H1 (cell line): ENCODE results near the gene APMAP. TPM values are rescaled to one million over a fixed set of nuclear protein-coding genes. Genes with fewer than 3 reads are reported as not detected.

Experiments
- CTCF ChIA-PET: fragments of 300-600 bp; sonication (Branson Sonifier 250); formaldehyde crosslinking; loops from one replicate; lab custom pipeline; 2021; ENCODE audit not compliant: partially characterized antibody; lab: Charles Lee
- POLR2A ChIA-PET: fragments of 300-600 bp; sonication (Branson Sonifier 250); formaldehyde crosslinking; loops from one replicate; lab custom pipeline; 2021; ENCODE audit warnings: inconsistent platforms; ENCODE audit not compliant: partially characterized antibody; lab: Charles Lee
- DNase-seq, 2 experiments: peaks; one replicate each; pipeline versions ENCODE4 v3.0.0 to v3.0.0-alpha.2; 2010 to 2022; ENCODE audit warnings: low spot score in 2 of 2, low read depth in 1 of 2, mixed read lengths in 1 of 2
- FAIRE-seq: peaks from 2 replicates; lab custom pipeline; 2011; peaks lifted over from hg19 to GRCh38; lab: Jason Lieb, UNC
- H2AFZ ChIP-seq: 2 replicates; pipeline ENCODE4 v1.8.1; 2012; ENCODE audit warnings: low read length, inconsistent platforms
- H2AK5ac ChIP-seq: 2 replicates; pipeline ENCODE4 v1.6.1; 2013; ENCODE audit warnings: low read depth, low read length
- H2BK120ac ChIP-seq: replicated peaks from 2 replicates; pipeline ENCODE3; 2013; ENCODE audit warnings: low read depth, low read length, inconsistent platforms
- H2BK12ac ChIP-seq: 2 replicates; pipeline ENCODE4 v1.6.1; 2013; ENCODE audit warnings: low read depth, low read length
- H2BK15ac ChIP-seq: 2 replicates; pipeline ENCODE4 v1.6.1; 2013; ENCODE audit warnings: low read length
- H2BK20ac ChIP-seq: 2 replicates; pipeline ENCODE4 v1.6.1; 2013; ENCODE audit warnings: low read length
- H2BK5ac ChIP-seq: 2 replicates; pipeline ENCODE4 v1.6.1; 2013; ENCODE audit warnings: low read depth, low read length
- H3K14ac ChIP-seq: 2 replicates; pipeline ENCODE4 v1.6.1; 2013; ENCODE audit warnings: inconsistent platforms; ENCODE audit not compliant: insufficient read length
- H3K18ac ChIP-seq: 2 replicates; pipeline ENCODE4 v1.6.1; 2013; ENCODE audit warnings: low read length; ENCODE audit errors: extremely low read depth
- H3K23ac ChIP-seq: 2 replicates; pipeline ENCODE4 v1.6.1; 2013; ENCODE audit warnings: inconsistent platforms; ENCODE audit not compliant: insufficient read length
- H3K23me2 ChIP-seq: 2 replicates; pipeline ENCODE4 v1.6.1; 2013; ENCODE audit warnings: low read depth, low read length
- H3K27ac ChIP-seq: 2 replicates; pipeline ENCODE4 v1.6.1; 2011; ENCODE audit warnings: low read depth, low read length, inconsistent platforms
- H3K27me3 ChIP-seq, 4 experiments: replicated peaks in 1 of 4; 1 replicate in 1 of 4; 2 replicates in 3 of 4; pipeline versions ENCODE4 v1.6.1 to v1.8.1; 2011 to 2013; ENCODE audit warnings: low read length in 3 of 4, mild to moderate bottlenecking in 3 of 4, inconsistent platforms in 2 of 4, mixed read lengths in 2 of 4, moderate library complexity in 1 of 4; ENCODE audit not compliant: control insufficient read depth in 3 of 4, insufficient read depth in 3 of 4; ENCODE audit errors: extremely low read depth in 1 of 4
- H3K36me3 ChIP-seq, 4 experiments: 2 replicates each; pipeline versions ENCODE4 v1.6.1 to v1.8.1; 2011 to 2013; ENCODE audit warnings: mild to moderate bottlenecking in 4 of 4, low read length in 3 of 4, moderate library complexity in 2 of 4, control low read depth in 1 of 4, inconsistent platforms in 1 of 4; ENCODE audit not compliant: insufficient read depth in 4 of 4, control insufficient read depth in 2 of 4
- H3K4ac ChIP-seq: replicated peaks from 2 replicates; pipeline ENCODE3; 2013; ENCODE audit warnings: low read length, low read depth, mixed read lengths, inconsistent platforms; ENCODE audit not compliant: insufficient read length
- H3K4me1 ChIP-seq, 4 experiments: replicated peaks in 1 of 4; 1 replicate in 1 of 4; 2 replicates in 3 of 4; pipeline versions ENCODE4 v1.6.1 to v1.8.1; 2011 to 2013; ENCODE audit warnings: low read length in 3 of 4, inconsistent platforms in 2 of 4, mixed read lengths in 1 of 4; ENCODE audit not compliant: insufficient read depth in 4 of 4, control insufficient read depth in 3 of 4
- H3K4me2 ChIP-seq, 2 experiments: 2 replicates each; pipeline versions ENCODE4 v1.6.1 to v1.8.1; 2011 to 2013; ENCODE audit warnings: low read depth in 2 of 2, low read length in 2 of 2, control low read depth in 1 of 2, inconsistent platforms in 1 of 2, mild to moderate bottlenecking in 1 of 2; ENCODE audit not compliant: insufficient read depth in 1 of 2
- H3K4me3 ChIP-seq, 4 experiments: fragments of 200-600, 300-600 bp in 1 of 4; sonication (generic), shearing (Covaris generic), sonication (Bioruptor Twin) in 1 of 4; 2 replicates each; pipeline versions ENCODE4 v1.5.1 to v1.8.1; 2011 to 2016; ENCODE audit warnings: low read length in 4 of 4, low read depth in 3 of 4, control low read depth in 2 of 4, inconsistent platforms in 2 of 4, mild to moderate bottlenecking in 2 of 4, mixed read lengths in 1 of 4, moderate library complexity in 1 of 4; ENCODE audit not compliant: insufficient read depth in 2 of 4; ENCODE audit errors: extremely low read depth in 1 of 4
- H3K56ac ChIP-seq: replicated peaks from 2 replicates; pipeline ENCODE3; 2013; ENCODE audit warnings: low read depth, mild to moderate bottlenecking, mixed read lengths, low read length, inconsistent platforms; ENCODE audit not compliant: insufficient read length
- H3K79me1 ChIP-seq: 2 replicates; pipeline ENCODE4 v1.6.1; 2013; ENCODE audit warnings: low read depth, low read length, control low read depth
- H3K79me2 ChIP-seq, 2 experiments: 2 replicates each; pipeline versions ENCODE4 v1.6.1 to v1.8.1; 2012 to 2013; ENCODE audit warnings: low read length in 2 of 2, mild to moderate bottlenecking in 2 of 2, inconsistent platforms in 1 of 2; ENCODE audit not compliant: insufficient read depth in 2 of 2, control insufficient read depth in 1 of 2
- H3K9ac ChIP-seq, 4 experiments: replicated peaks in 1 of 4; 1 replicate in 1 of 4; 2 replicates in 3 of 4; pipeline versions ENCODE4 v1.6.1 to v1.8.1; 2011 to 2013; ENCODE audit warnings: low read depth in 3 of 4, low read length in 3 of 4, control low read depth in 2 of 4, mild to moderate bottlenecking in 2 of 4, moderate library complexity in 2 of 4, inconsistent platforms in 1 of 4; ENCODE audit errors: extremely low read depth in 1 of 4
- H3K9me3 ChIP-seq, 2 experiments: 2 replicates each; pipeline versions ENCODE4 v1.6.1 to v1.8.1; 2012 to 2013; ENCODE audit warnings: mild to moderate bottlenecking in 2 of 2, moderate library complexity in 2 of 2, control low read depth in 1 of 2, inconsistent platforms in 1 of 2, low read depth in 1 of 2, low read length in 1 of 2, mixed read lengths in 1 of 2; ENCODE audit not compliant: insufficient read depth in 2 of 2
- H4K20me1 ChIP-seq, 2 experiments: replicated peaks in 1 of 2; 2 replicates each; pipeline versions ENCODE3 to v1.8.1; 2011 to 2013; ENCODE audit warnings: inconsistent platforms in 2 of 2, low read length in 2 of 2, mild to moderate bottlenecking in 1 of 2; ENCODE audit not compliant: insufficient read depth in 2 of 2, control insufficient read depth in 1 of 2
- H4K5ac ChIP-seq: 2 replicates; pipeline ENCODE4 v1.6.1; 2013; ENCODE audit warnings: low read length, low read depth, mixed read lengths, inconsistent platforms; ENCODE audit not compliant: insufficient read length
- H4K8ac ChIP-seq: 2 replicates; pipeline ENCODE4 v1.8.0; 2013; ENCODE audit warnings: mild to moderate bottlenecking, moderate library complexity, low read length, inconsistent platforms; ENCODE audit not compliant: insufficient read depth; ENCODE audit errors: extremely low read depth
- H4K91ac ChIP-seq: replicated peaks from 2 replicates; pipeline ENCODE3; 2013; ENCODE audit warnings: low read length, mixed read lengths, inconsistent platforms; ENCODE audit not compliant: insufficient read length
- RNF2 ChIP-seq: fragments of 200-900, 300-1000 bp; sonication (generic); IDR thresholded peaks from 2 replicates; pipeline ENCODE4 v1.7.1; 2016; ENCODE audit warnings: borderline replicate concordance, low read depth, mild to moderate bottlenecking, antibody characterized with exemption, low read length; ENCODE audit not compliant: poor library complexity, severe bottlenecking; ENCODE audit errors: missing control alignments
- SAP30 ChIP-seq: fragments of 300-600 bp; sonication (generic); IDR thresholded peaks from 2 replicates; pipeline ENCODE4 v1.7.1; 2012; ENCODE audit warnings: low read length, moderate library complexity, mild to moderate bottlenecking, inconsistent platforms; ENCODE audit not compliant: insufficient read depth, insufficient replicate concordance
- SRF ChIP-seq: IDR thresholded peaks from 2 replicates; pipeline ENCODE4 v1.6.1; 2011; ENCODE audit warnings: mild to moderate bottlenecking, low read depth, low read length, moderate library complexity
- TAF1 ChIP-seq: IDR thresholded peaks from 2 replicates; pipeline ENCODE4 v1.6.1; 2011; ENCODE audit warnings: mild to moderate bottlenecking, low read depth, low read length
- YY1 ChIP-seq: IDR thresholded peaks from 2 replicates; pipeline ENCODE4 v1.6.1; 2011; ENCODE audit warnings: low read depth, mild to moderate bottlenecking, low read length
- WGBS, 2 experiments: shearing (Covaris generic) in 1 of 2; methylation state at CpG; one replicate each; pipeline versions ENCODE4 v1.1.6 to v1.1.7; 2013 to 2015; ENCODE audit warnings: low lambda C conversion rate in 2 of 2, mixed read lengths in 2 of 2, inconsistent platforms in 1 of 2, low coverage in 1 of 2, missing lambda C conversion rate in 1 of 2; ENCODE audit not compliant: insufficient replicate concordance in 2 of 2, insufficient coverage in 1 of 2, insufficient read length in 1 of 2; ENCODE audit errors: extremely low coverage in 1 of 2, missing lambda C conversion rate in 1 of 2; 5-methylcytosine and 5-hydroxymethylcytosine counted together
- polyA plus RNA-seq, 7 experiments: library from polyadenylated mRNA; depleted of rRNA in 3 of 7; stranded (reverse) in 5 of 7; unstranded in 2 of 7; fragments of >200 nt in 5 of 7; fragments of 200-250 nt in 2 of 7; gene quantifications; 1 replicate in 5 of 7; 2 replicates in 1 of 7; 4 replicates in 1 of 7; pipeline versions ENCODE4 v1.2.1 to v1.2.3, GENCODE V29; 2011 to 2013; ENCODE audit warnings: missing spikeins in 2 of 7, mixed read lengths in 2 of 7
- total RNA-seq: library from RNA; stranded (reverse); fragmentation: NEBNext Ultra II Directional; extraction: Animal tissue kit (Norgen Biotek cat#: 25700); gene quantifications from 2 replicates; pipeline ENCODE4 v1.2.1, GENCODE V29; 2021
- TF ChIP-seq, protein P1 (sequence below): IDR thresholded peaks from 2 replicates; pipeline ENCODE4 v1.6.1; 2011; ENCODE audit warnings: low read length, improper control_type of control experiment

APMAP gene
- total and polyA plus RNA-seq, 2 of the 8 experiments (the other 6 are each of a cell fraction or from before 2014, with no cell fraction given), result 31.3 to 66.0 TPM

DNA sequence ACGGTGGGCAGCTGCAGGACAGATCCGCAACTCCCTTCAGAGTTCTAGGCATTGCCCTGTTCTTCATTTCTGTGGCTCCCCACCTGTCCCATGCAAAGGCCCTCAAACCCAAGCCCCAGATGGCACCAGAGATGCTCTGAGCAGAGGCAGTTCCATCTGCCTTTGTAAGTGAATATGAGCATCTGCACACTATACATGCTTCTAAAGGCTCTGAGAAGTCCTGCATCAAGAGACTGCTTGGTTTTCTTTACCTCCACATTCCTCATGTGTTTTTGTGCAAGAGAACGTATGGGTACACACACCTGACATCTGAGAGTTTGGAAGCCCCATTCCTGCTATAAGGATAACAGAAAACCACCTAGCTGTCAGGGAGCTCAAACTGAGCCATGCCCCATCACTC lies 57.8 kb downstream of the APMAP start:
- POLR2A ChIA-PET, result no interaction called here
- no peaks in the 10 kb centered on the region for H3K23me2 ChIP-seq
- H3K56ac ChIP-seq, result no peak overlapping the region
- TF ChIP-seq SRF (no peak), YY1 (no peak), SAP30 (no peak), TAF1 (no peak), RNF2 (no peak)
- TF ChIP-seq, protein P1, sequence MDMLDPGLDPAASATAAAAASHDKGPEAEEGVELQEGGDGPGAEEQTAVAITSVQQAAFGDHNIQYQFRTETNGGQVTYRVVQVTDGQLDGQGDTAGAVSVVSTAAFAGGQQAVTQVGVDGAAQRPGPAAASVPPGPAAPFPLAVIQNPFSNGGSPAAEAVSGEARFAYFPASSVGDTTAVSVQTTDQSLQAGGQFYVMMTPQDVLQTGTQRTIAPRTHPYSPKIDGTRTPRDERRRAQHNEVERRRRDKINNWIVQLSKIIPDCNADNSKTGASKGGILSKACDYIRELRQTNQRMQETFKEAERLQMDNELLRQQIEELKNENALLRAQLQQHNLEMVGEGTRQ, result no peak
- no peak overlapping the region for H4K91ac ChIP-seq
- no peak overlapping the region for H3K4me3 ChIP-seq
- H2BK5ac ChIP-seq, result no peak overlapping the region
- no peak overlapping the region for H3K14ac ChIP-seq
- H3K79me2 ChIP-seq, result no peaks in the 10 kb centered on the region
- no peak overlapping the region for H3K4me2 ChIP-seq
- no peak for FAIRE-seq
- no peak overlapping the region for H3K23ac ChIP-seq
- H3K4me1 ChIP-seq, result peaks cover 0 to 3% (median 1%) of the 10 kb centered on the region in 4 experiments; a peak in 3 of 7 replicates
- no peaks in the 10 kb centered on the region for H4K20me1 ChIP-seq
- H3K9me3 ChIP-seq, result peaks cover 8 to 12% of the 10 kb centered on the region in 2 experiments; a peak in 3 of 4 replicates
- 78% methylated on average over 3 of the region's 3 CpGs; no CpG with 5 or more reads in 1 of the 2 experiments for WGBS, 2 experiments
- no peak overlapping the region for H4K5ac ChIP-seq
- no peak overlapping the region for H2BK20ac ChIP-seq
- H3K79me1 ChIP-seq, result no peaks in the 10 kb centered on the region
- H3K4ac ChIP-seq, result no peak overlapping the region
- no peaks in the 10 kb centered on the region for H3K27me3 ChIP-seq
- H2BK120ac ChIP-seq, result no peak overlapping the region
- no peak overlapping the region for H4K8ac ChIP-seq
- no peak overlapping the region for H2BK15ac ChIP-seq
- no peak overlapping the region for H3K18ac ChIP-seq
- CTCF ChIA-PET, result interaction anchor here (0.8 kb wide), 1 partner anchor 13 kb away, joined by 3 read pairs; no protein-coding TSS in a partner anchor
- no peak overlapping the region for H2AK5ac ChIP-seq
- H3K9ac ChIP-seq, result no peak overlapping the region
- no peak overlapping the region for H2AFZ ChIP-seq
- H2BK12ac ChIP-seq, result no peak overlapping the region
- DNase-seq, result no peak
- H3K36me3 ChIP-seq, result no peaks in the 10 kb centered on the region
- H3K27ac ChIP-seq, result no peak overlapping the region
